Memory B cell (primary cell): ENCODE data around the gene CASZ1.

Source experiments
- ATAC-seq: fragments of 150-1000 bp; cut with Tn5 transposase; 2 replicates; pipeline ENCODE4 v1.10.0; 2021; ENCODE audit warnings: low read depth, mild to moderate bottlenecking, moderate library complexity
- DNase-seq, 2 donors: peaks; one replicate each; pipeline ENCODE4 v3.0.0; 2022; ENCODE audit warnings: low spot score in 2 of 2
- H3K27ac Mint-ChIP-seq: one replicate; pipeline ENCODE4 v1.8.0; 2022; ENCODE audit warnings: mild to moderate bottlenecking, moderate library complexity, mixed read lengths
- H3K27me3 Mint-ChIP-seq: one replicate; pipeline ENCODE4 v1.8.0; 2022; ENCODE audit warnings: mixed read lengths
- H3K36me3 Mint-ChIP-seq: one replicate; pipeline ENCODE4 v1.8.0; 2022; ENCODE audit warnings: mild to moderate bottlenecking, mixed read lengths
- H3K4me1 Mint-ChIP-seq: one replicate; pipeline ENCODE4 v1.8.0; 2022; ENCODE audit warnings: mixed read lengths
- H3K4me3 Mint-ChIP-seq: one replicate; pipeline ENCODE4 v1.8.0; 2022; ENCODE audit warnings: mild to moderate bottlenecking, moderate library complexity, mixed read lengths
- H3K9me3 Mint-ChIP-seq: one replicate; pipeline ENCODE4 v1.8.0; 2022; ENCODE audit warnings: mixed read lengths

Gene CASZ1

DNA sequence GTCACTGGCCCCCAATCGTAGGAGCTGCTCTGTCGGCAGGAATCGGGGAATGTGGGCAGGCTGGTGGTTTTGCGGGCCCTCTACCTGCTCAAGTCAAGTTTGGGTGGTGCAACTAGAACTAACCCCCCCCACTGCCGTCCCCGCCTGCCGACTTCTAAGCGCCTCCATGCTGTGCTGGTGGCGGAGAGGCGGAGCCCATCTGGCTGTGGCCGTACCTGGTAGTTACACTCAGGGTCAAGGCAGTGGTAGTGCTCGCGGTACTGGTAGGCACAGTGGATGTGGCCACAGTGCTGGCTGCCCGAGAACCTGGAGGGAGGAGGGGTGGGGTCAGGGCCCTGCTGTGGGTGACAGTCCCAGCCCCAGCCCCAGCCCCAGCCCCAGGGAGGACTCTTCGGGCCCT, 140.0 kb downstream of the CASZ1 start:
- DNase-seq (no peak), ATAC-seq (no peak)
- Mint-ChIP-seq H3K4me3 (no peak overlapping the region), H3K36me3 (peaks cover 9% of the 10 kb centered on the region), H3K27me3 (no peaks in the 10 kb centered on the region), H3K27ac (no peak overlapping the region), H3K4me1 (no peaks in the 10 kb centered on the region), H3K9me3 (no peaks in the 10 kb centered on the region)

DNA sequence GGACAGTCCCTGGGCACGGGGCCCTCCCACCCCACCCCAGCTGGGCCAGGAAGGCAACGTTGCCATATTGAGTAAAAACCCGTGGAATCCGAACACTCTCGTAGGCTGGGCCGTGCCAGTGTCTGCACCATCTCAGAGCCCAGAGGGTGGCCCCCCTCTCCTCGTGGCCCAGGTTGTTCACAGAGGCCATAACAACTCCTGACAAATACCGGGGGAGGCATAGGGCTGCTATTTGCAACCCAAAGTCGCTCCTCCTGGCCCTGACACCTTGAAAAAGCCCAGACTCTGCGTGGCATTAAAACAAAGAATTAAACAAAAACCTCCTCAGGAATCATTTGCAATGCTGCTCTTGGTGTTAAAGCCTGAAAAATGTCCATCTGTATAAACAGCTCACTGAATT, 141.4 kb downstream of the CASZ1 start:
- DNase-seq, result no peak
- Mint-ChIP-seq H3K4me1 (no peaks in the 10 kb centered on the region), H3K36me3 (peaks cover 9% of the 10 kb centered on the region), H3K4me3 (no peak overlapping the region), H3K27ac (no peak overlapping the region), H3K9me3 (no peaks in the 10 kb centered on the region), H3K27me3 (no peaks in the 10 kb centered on the region)
- ATAC-seq, result no peak

DNA sequence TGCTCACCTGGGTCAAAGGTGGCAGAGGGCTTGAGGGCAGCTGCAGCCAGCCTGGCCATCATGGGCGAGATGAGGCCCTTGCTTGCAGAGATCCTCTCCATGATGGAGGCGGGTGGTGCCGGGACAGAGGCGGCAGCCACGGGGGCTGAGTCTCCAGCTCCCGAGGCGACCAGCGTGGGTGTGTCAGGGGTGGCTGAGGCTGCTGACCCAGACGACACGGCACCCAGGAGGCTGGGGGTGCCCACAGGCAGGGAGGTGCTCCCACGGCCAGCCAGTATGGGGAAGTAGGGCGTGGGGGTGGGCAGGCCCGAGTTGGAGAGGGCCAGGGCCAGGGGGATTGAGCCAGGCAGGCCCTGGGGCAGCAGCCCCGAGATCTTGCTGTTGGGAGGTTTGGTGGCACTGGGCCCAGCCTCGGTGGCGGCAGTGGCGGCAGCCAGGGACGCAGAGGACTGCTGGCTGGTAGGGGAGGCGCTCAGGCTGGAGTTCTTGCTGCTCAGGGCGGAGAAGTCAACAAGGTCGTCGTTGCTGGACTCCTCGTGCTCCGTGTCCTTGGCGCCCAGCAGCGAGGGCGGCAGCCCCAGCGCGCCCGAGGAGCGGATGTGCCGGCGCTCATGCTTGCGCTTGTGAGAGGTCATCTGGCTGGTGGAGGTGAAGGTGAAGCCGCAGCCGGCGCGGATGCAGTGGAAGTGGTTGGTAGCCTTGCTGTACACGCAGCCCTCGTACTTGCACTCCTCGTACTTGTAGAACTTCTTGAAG, 142.9 kb downstream of the CASZ1 start:
- ATAC-seq, result no peak
- H3K36me3 Mint-ChIP-seq, result peaks cover 4% of the 10 kb centered on the region
- no peak overlapping the region for H3K4me3 Mint-ChIP-seq

DNA sequence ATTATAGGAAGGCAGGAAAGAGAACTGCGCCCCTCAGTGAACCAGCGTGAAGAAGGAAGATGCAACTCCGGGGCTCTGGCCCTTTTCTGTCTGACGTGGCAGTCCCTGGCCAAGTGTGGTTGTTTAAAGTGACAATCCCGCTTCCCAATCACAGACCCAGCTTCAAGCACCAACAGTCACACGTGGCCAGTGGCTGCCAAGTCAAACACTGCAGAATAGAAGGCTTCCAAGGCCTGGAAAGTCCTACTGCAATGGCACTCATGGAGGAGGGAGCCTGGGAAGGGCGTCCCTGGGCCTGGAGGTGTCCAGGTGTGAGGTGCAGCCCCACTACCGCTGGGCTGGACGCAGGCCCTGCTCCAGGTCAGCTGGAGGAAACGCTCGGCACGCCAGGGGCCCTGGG, 143.8 kb downstream of the CASZ1 start:
- ATAC-seq (no peak), DNase-seq (no peak)
- no peak overlapping the region for H3K27ac Mint-ChIP-seq
- no peaks in the 10 kb centered on the region for H3K27me3 Mint-ChIP-seq
- no peaks in the 10 kb centered on the region for H3K9me3 Mint-ChIP-seq
- H3K4me3 Mint-ChIP-seq, result no peak overlapping the region
- peaks cover 4% of the 10 kb centered on the region for H3K36me3 Mint-ChIP-seq
- no peaks in the 10 kb centered on the region for H3K4me1 Mint-ChIP-seq

More for the DNA sequence above, 142.9 kb downstream of the CASZ1 start:
- H3K27me3 Mint-ChIP-seq, result no peaks in the 10 kb centered on the region
- H3K9me3 Mint-ChIP-seq, result no peaks in the 10 kb centered on the region
- DNase-seq, result no peak
- no peaks in the 10 kb centered on the region for H3K4me1 Mint-ChIP-seq
- H3K27ac Mint-ChIP-seq, result no peak overlapping the region

GRCh38 chr1:10651793-10652192, 144.7 kb downstream of the CASZ1 start:
- H3K27me3 Mint-ChIP-seq, result no peaks in the 10 kb centered on the region

DNA sequence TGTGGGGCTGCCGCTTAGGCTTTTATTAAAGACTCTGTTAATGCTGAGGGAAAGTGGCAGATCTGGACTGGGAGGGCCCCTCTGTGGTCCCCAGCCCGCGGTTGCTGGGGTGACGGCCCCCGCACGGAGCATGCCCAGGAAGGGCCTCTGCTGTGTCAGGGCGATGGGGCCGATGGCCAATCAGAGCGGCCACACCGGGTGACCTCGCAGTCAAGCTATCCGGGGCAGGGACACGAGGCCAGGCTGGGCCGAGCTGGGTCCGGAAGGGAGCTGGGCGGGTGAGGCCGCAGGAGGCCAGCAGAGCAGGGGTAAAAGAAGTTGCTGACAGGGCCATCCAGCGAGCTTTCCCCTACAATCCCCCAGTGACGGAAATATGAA, 145.1 kb downstream of the CASZ1 start:
- DNase-seq (no peak), ATAC-seq (no peak)
- Mint-ChIP-seq H3K4me3 (no peak overlapping the region), H3K9me3 (no peaks in the 10 kb centered on the region), H3K27ac (no peak overlapping the region), H3K27me3 (no peaks in the 10 kb centered on the region), H3K4me1 (no peaks in the 10 kb centered on the region), H3K36me3 (peaks cover 4% of the 10 kb centered on the region)

More at GRCh38 chr1:10651793-10652192, 144.7 kb downstream of the CASZ1 start:
- DNase-seq, result no peak
- H3K27ac Mint-ChIP-seq, result no peak overlapping the region
- H3K4me3 Mint-ChIP-seq, result no peak overlapping the region
- no peak for ATAC-seq
- no peaks in the 10 kb centered on the region for H3K9me3 Mint-ChIP-seq
- peaks cover 4% of the 10 kb centered on the region for H3K36me3 Mint-ChIP-seq
- no peaks in the 10 kb centered on the region for H3K4me1 Mint-ChIP-seq

DNA sequence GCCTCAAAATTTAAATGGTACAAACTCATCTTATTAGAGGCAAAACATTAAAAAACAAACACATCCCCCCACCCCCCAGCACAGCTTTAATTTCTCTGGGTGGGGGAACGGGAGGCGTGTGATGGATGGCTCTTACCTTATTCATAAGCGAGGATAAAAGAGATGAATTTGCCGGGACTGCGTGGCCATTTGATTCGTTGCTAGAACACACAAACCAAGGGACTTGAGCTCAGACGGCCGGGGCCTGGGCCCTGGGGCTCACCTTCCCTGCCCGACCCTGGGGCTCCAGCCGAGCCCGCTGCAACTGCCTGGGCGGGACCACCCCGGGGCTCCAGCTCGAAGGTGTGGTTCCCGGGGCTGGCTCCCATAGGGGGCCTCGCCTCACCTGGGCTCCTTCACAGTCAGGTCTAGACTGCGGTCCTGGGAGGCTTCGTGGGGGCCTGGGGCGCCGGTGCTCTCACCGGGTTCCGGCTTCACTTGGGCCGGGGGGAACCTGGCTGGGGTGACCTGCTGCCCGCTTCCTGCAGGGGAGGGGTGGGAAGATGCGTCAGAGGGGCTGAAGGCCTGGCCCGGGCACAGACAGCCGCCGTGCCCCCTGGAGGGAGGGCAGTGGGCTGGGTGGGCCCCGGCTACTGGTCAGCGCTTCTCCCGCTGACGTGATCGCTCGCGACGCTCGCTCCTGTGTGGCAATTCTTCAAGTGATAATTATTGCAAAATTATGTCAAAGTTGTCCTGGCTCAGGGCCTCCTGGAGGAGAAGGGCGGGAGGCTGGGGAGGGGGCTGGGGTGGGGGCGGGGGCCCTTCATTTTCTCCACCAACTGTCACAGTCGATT, 145.7 kb downstream of the CASZ1 start:
- Mint-ChIP-seq H3K4me1 (no peaks in the 10 kb centered on the region), H3K9me3 (no peaks in the 10 kb centered on the region), H3K27ac (no peak overlapping the region), H3K27me3 (no peaks in the 10 kb centered on the region), H3K4me3 (no peak overlapping the region), H3K36me3 (peaks cover 8% of the 10 kb centered on the region)
- DNase-seq (no peak), ATAC-seq (no peak)

GRCh38 chr1:10649517-10650201, 146.8 kb downstream of the CASZ1 start:
- Mint-ChIP-seq H3K27ac (no peak overlapping the region), H3K27me3 (no peaks in the 10 kb centered on the region), H3K9me3 (no peaks in the 10 kb centered on the region), H3K4me3 (no peak overlapping the region), H3K36me3 (peaks cover 11% of the 10 kb centered on the region), H3K4me1 (no peaks in the 10 kb centered on the region)
- ATAC-seq (no peak), DNase-seq (no peak)

- no peak for ATAC-seq
- DNase-seq, result no peak
- no peak overlapping the region for H3K4me3 Mint-ChIP-seq
- no peak overlapping the region for H3K27ac Mint-ChIP-seq
- no peaks in the 10 kb centered on the region for H3K9me3 Mint-ChIP-seq
- no peaks in the 10 kb centered on the region for H3K27me3 Mint-ChIP-seq
- no peaks in the 10 kb centered on the region for H3K4me1 Mint-ChIP-seq
- peaks cover 9% of the 10 kb centered on the region for H3K36me3 Mint-ChIP-seq
Observed at GRCh38 chr1:10648689-10649516, 147.5 kb downstream of the CASZ1 start.

DNA sequence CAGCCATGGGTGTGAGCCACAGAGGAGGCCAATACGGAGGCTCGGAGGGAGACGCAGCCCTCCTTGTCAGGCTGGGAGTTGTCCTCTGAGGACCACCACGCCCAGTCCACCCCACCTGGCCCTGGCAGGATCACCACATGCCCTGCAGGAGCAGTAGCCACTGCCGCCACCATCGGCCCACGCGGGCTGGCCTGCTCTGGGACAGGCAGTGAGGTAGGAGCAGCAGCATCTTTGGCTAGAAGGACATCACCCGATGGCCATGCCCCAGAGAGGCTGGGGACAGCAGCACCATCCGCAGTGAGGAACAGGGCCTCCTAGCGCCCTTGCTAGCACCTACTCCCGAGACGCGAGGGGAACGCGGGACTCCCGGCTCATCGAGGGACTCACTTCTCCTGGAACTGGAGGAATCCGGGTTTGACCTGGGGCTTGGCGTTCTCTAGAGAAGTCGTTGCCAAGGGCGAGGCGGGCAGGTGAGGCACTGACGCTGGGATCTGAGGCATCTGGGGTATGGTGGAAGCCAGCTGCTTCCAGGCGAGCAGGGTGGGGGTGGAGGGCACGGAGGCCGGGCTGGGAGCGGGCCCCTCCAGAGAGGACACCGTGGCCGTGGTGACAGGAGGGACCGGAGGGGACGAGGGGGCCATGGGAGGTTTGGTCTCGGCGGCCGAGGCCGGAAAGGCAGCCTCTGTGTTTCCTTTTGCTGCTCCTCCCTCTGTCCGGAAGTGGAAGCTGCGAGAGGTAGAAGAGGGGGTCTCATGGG, 148.9 kb downstream of the CASZ1 start:
- H3K4me1 Mint-ChIP-seq, result no peaks in the 10 kb centered on the region
- H3K4me3 Mint-ChIP-seq, result no peak overlapping the region
- no peaks in the 10 kb centered on the region for H3K9me3 Mint-ChIP-seq
- peaks cover 6% of the 10 kb centered on the region for H3K36me3 Mint-ChIP-seq
- H3K27me3 Mint-ChIP-seq, result no peaks in the 10 kb centered on the region
- ATAC-seq (no peak), DNase-seq (no peak)
- H3K27ac Mint-ChIP-seq, result no peak overlapping the region

GRCh38 chr1:10646347-10646861, 150.0 kb downstream of the CASZ1 start:
- DNase-seq, result no peak
- no peak for ATAC-seq
- H3K9me3 Mint-ChIP-seq, result no peaks in the 10 kb centered on the region
- H3K27me3 Mint-ChIP-seq, result no peaks in the 10 kb centered on the region
- no peak overlapping the region for H3K4me3 Mint-ChIP-seq
- H3K36me3 Mint-ChIP-seq, result peaks cover 9% of the 10 kb centered on the region
- H3K4me1 Mint-ChIP-seq, result no peaks in the 10 kb centered on the region
- H3K27ac Mint-ChIP-seq, result no peak overlapping the region

- H3K27me3 Mint-ChIP-seq, result no peaks in the 10 kb centered on the region
- H3K36me3 Mint-ChIP-seq, result peaks cover 14% of the 10 kb centered on the region
- no peaks in the 10 kb centered on the region for H3K4me1 Mint-ChIP-seq
- ATAC-seq, result no peak
- H3K4me3 Mint-ChIP-seq, result no peak overlapping the region
- no peak overlapping the region for H3K27ac Mint-ChIP-seq
- no peaks in the 10 kb centered on the region for H3K9me3 Mint-ChIP-seq
- DNase-seq, result no peak
Observed at GRCh38 chr1:10644307-10645128, 151.9 kb downstream of the CASZ1 start.
